GM18502 (cell line): ENCODE results near the gene CD274.
"Not testable (repeated sequence)": the region's sequence is repeated elsewhere in the genome, so short reads cannot be mapped to it uniquely, and the experiment has no call there.

Experiments used
- ATAC-seq: cut with Tn5 transposase; IDR thresholded peaks from one replicate; pipeline ENCODE4 v1.9.1; 2021; ENCODE audit warnings: mild to moderate bottlenecking; ENCODE audit not compliant: unreplicated experiment, poor library complexity

The CD274 gene

DNA sequence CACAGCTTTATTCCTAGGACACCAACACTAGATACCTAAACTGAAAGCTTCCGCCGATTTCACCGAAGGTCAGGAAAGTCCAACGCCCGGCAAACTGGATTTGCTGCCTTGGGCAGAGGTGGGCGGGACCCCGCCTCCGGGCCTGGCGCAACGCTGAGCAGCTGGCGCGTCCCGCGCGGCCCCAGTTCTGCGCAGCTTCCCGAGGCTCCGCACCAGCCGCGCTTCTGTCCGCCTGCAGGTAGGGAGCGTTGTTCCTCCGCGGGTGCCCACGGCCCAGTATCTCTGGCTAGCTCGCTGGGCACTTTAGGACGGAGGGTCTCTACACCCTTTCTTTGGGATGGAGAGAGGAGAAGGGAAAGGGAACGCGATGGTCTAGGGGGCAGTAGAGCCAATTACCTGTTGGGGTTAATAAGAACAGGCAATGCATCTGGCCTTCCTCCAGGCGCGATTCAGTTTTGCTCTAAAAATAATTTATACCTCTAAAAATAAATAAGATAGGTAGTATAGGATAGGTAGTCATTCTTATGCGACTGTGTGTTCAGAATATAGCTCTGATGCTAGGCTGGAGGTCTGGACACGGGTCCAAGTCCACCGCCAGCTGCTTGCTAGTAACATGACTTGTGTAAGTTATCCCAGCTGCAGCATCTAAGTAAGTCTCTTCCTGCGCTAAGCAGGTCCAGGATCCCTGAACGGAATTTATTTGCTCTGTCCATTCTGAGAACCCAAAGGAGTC is at the start of gene CD274:
Gene CD274 (plus strand): TSS at position 184 of the 733 bp plus-strand sequence. CDS start 5,572 bp downstream, outside the sequence.
- peak; percentile 71 for ATAC-seq

GRCh38 chr9:5402217-5402616 is 48.1 kb upstream of the CD274 start:
- ATAC-seq = no peak

- no peak for ATAC-seq
Observed at GRCh38 chr9:5408596-5408995, 41.7 kb upstream of the CD274 start.

GRCh38 chr9:5416953-5417352 is 33.4 kb upstream of the CD274 start:
- no peak for ATAC-seq

DNA sequence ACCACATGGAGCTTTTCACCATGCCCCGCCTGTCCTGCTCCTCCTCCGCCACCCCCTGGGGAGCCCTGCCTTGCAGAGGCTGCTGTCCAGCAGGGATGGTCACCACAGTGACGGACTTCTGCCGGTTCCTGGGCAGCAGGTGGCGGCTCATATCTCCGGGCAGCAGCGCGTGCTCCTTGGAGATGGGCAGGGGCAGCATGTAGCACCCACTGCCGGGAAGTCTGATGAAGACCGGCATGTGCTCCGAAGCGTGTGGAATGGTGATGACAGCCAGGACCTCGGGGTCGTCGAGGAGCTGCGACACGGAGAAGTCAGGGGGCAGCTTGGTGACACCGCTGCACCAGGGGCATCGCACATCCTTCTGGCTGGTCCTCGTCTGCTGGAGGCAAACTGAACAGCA is 31.9 kb upstream of the CD274 start:
- no peak for ATAC-seq

DNA sequence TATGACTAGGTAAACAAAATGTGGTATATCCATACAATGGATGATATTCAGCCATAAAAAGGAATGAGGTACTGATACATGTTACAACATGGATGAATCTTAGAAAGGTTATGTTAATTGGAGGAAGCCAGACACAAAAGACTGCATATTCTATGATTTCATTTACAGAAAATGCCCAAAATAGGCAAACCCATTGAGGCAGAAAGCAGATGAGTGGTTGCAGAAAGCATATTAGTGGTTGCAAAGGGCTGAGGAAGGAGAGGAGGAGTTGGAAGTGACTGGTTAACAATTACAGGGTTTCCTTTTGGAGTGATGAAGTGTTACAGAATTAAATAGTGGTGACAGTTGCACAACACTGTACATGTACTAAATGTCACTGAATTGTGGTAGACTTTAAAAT is 30.4 kb upstream of the CD274 start:
- no peak for ATAC-seq

GRCh38 chr9:5421163-5421562 is 29.2 kb upstream of the CD274 start:
- ATAC-seq = no peak

- ATAC-seq = no peak
Observed at GRCh38 chr9:5422276-5422675, 28.1 kb upstream of the CD274 start.

- no peak for ATAC-seq
Observed at GRCh38 chr9:5425006-5425628, 25.2 kb upstream of the CD274 start.

- ATAC-seq = no peak
Observed at GRCh38 chr9:5427005-5427404, 23.3 kb upstream of the CD274 start.

DNA sequence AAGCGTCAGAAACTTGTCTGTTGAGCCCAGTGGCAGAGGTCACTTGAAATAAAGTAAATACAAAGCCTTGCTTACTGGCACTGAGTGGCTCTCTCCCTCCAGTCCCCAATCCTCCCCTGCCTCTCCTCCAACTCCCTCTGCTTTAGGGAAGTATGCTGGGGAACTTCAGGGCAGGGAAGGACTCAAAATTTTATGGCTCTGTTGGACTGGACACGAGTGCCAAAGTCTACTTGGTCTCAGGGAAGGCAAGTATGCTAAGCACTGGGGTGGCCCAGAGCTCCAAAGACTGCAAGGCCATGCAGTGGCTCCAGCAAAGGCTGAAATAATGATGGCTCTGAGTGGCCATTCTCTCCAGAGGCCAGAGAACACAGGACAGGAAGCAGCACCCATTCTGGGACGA is 22.2 kb upstream of the CD274 start:
- no peak for ATAC-seq

DNA sequence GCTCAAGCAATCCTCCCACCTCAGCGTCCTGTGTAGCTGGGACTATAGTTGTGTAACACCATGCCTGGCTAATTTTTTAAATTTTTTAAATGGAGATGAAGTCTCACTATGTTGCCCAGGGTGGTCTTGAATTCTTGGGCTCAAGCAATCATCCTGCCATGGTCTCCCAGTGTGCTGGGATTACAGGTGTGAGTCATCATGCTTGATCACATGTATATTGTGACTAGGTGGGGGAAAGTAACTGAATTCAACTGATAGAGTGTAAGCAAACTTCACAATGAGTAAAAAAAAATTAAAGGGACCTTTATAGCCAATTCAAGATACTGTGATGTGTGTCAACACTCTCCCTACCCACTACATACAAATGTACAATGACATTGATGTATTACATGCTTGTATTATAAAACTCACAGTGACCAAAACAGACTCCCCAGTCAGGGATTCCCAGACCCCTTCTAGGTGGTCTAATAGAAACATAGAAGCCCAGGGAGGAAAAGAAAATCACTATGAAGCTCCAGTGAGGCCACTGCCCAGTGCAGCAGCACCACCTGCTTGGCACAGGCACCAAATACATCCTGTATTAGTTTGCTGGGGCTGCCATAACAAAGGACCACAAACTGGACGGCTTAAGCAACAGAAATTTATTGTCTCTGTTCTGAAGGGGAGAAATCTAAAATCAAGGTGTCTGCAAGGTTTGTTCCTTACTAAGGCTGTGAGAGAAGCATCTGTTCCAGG is 21.4 kb upstream of the CD274 start:
- ATAC-seq = no peak

- no peak for ATAC-seq
Observed at GRCh38 chr9:5429873-5430564, 20.3 kb upstream of the CD274 start.

DNA sequence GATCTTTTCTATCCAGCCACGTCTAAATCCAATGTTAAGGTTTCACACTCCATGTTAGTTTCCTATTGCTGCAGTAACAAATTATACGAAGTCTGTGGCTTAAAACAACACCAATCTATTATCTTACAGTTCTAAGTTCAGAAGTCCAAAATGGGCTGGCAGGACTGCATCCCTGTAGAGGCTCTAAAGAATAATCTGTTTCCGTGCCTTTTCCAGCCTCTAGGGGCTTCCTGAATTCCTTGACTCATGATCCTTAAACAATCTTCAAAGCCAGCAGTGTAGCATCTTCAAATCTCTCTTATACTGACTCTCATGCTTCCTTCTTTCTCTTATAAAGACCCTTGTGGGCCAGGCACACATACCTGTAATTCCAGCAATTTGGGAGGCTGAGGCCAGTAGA is 19.4 kb upstream of the CD274 start:
- no peak for ATAC-seq

GRCh38 chr9:5432890-5433289 is 17.5 kb upstream of the CD274 start:
- not testable (repeated sequence) for ATAC-seq

- not testable (repeated sequence) for ATAC-seq
Observed at GRCh38 chr9:5433328-5433727, 17.0 kb upstream of the CD274 start.

GRCh38 chr9:5433841-5434810 is 16.2 kb upstream of the CD274 start:
- ATAC-seq = not testable (repeated sequence)

DNA sequence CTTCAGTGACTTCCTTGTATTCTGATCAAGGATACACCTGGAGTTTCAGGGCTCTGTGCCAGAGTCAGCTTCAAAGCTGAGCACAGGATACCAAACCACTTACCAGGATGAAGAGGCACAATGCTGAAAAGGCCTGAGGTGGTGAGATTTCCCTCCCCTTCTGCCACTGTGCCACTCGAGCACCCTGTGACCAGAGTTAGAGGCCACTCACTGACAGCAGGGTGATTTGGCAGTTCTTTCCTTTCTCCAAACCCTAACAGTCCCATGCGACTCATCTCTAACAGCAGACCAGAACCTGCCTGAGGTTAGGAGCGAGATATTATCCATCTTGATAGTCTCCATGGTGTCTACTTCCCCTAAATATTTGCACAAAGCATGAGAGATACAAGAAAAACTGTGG is 14.4 kb upstream of the CD274 start:
- ATAC-seq = no peak

GRCh38 chr9:5436441-5436840 is 13.9 kb upstream of the CD274 start:
- ATAC-seq = no peak
